Measurements from ENCODE around the gene C4orf36.
A peak's percentile ranks its signal among the peaks of the same experiment; 100 is the strongest.
"Not testable (repeated sequence)": the region's sequence is repeated elsewhere in the genome, so short reads cannot be mapped to it uniquely, and the experiment has no call there.

C4orf36 gene

DNA sequence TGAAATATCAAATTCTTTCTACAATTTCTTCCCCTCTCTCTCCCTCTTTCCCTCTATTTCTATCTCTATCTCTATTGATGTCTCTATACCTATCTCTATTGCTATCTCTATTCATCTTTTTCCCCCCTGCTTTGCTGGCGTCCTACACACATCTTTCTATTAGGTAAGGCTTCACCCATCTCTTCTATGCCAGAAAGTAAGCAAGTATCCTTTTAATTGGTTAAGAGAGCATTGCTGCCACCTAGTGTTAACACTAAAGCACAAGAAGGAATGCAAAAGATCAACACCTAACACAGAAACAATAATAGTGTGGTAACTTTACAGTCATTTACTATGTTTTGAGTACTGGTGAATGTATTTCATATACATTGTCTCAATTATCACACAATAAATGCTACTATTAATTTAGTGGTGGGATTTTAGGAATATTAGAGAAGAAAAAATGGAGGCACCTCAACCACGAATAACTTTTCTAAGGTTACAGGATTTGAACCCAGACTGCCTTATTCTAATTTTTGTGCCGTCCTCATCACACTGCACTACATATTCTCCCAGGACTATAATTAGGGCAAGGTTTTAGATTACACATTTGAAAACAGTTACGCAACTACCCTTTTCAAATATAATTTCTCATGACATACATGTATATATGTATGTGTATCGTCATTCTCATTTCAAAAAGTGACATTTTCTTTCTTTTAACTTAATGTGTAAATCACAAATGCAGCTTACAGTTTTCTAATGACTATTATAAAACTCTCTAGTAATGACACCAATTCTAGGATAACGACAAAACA is 3.7 kb upstream of the C4orf36 start:
- Mint-ChIP-seq H3K4me3 (no peak overlapping the region), H3K27ac (no peak overlapping the region)

DNA sequence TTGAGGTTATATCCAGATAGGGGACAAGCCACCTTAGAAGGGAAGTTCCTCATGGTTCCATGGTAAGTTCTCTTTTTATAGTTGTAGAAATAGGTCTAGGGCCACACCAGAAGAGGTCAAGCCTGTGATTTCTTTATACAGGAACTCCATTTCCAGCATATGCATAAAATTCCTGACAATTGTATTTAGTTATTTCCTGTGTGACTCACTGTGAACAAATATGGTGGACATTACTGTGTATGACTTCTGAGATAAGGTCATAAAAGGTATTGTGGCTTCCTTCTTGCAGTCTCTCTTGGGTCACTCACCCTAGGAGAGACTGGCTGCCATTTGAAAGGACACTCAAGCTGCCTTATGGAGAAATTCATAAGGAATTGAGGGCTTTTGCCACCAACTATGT is 2.2 kb upstream of the C4orf36 start:
- Mint-ChIP-seq H3K4me3 (no peak overlapping the region), H3K4me1 (ENCODE audit: low read depth) (peaks cover 11% of the 10 kb centered on the region), H3K27ac (no peak overlapping the region), H3K9me3 (no peaks in the 10 kb centered on the region), H3K36me3 (ENCODE audit: low read depth) (no peaks in the 10 kb centered on the region), H3K27me3 (ENCODE audit: low read depth) (peaks cover 30% of the 10 kb centered on the region)

More for the DNA sequence above, 3.7 kb upstream of the C4orf36 start:
- H3K9me3 Mint-ChIP-seq: no peaks in the 10 kb centered on the region
- peaks cover 11% of the 10 kb centered on the region for H3K4me1 Mint-ChIP-seq (ENCODE audit: low read depth)
- peaks cover 19% of the 10 kb centered on the region for H3K27me3 Mint-ChIP-seq (ENCODE audit: low read depth)
- no peaks in the 10 kb centered on the region for H3K36me3 Mint-ChIP-seq (ENCODE audit: low read depth)

DNA sequence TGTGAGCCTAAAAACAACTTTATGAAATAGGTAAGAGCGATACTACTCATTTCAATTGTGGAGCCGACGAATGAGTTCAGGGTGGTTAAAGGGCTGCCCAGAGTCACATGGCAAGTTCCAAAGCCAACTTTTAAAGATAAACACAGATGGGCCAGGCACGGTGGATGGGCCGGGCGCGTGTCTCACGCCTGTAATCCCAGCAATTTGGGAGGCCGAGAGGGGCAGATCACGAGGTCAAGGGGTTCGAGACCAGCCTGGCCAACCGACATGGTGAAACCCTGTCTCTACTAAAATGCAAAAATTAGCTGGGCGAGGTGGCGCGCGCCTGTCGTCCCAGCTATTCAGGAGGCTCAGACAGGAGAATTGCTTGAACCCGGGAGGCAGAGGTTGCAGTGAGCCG is 914 bp upstream of the C4orf36 start:
- Mint-ChIP-seq H3K4me3 (peak overlapping the region; percentile 35), H3K27me3 (ENCODE audit: low read depth) (peaks cover 34% of the 10 kb centered on the region), H3K9me3 (no peaks in the 10 kb centered on the region), H3K4me1 (ENCODE audit: low read depth) (peaks cover 11% of the 10 kb centered on the region), H3K36me3 (ENCODE audit: low read depth) (no peaks in the 10 kb centered on the region), H3K27ac (no peak overlapping the region)

DNA sequence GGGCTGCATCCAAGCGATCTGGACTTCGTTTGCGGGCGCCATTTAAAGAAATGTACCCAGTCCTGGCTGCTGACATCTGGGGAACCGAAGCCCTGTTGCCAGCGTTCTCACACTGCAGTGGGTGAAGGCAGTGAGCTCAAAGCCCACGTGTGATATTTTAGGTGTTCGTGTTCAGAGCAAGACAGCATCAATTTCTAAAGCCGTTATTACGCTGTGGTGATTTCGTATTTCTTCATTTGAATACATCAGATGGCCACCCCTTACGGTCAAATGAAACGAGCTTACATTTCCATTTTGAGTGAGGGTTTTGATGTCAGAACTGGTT is 376 bp upstream of the C4orf36 start:
- H3K27me3 Mint-ChIP-seq (ENCODE audit: low read depth): peaks cover 39% of the 10 kb centered on the region
- peaks cover 11% of the 10 kb centered on the region for H3K4me1 Mint-ChIP-seq (ENCODE audit: low read depth)
- H3K4me3 Mint-ChIP-seq: peak overlapping the region; percentile 59
- no peaks in the 10 kb centered on the region for H3K36me3 Mint-ChIP-seq (ENCODE audit: low read depth)
- no peaks in the 10 kb centered on the region for H3K9me3 Mint-ChIP-seq
- no peak overlapping the region for H3K27ac Mint-ChIP-seq

DNA sequence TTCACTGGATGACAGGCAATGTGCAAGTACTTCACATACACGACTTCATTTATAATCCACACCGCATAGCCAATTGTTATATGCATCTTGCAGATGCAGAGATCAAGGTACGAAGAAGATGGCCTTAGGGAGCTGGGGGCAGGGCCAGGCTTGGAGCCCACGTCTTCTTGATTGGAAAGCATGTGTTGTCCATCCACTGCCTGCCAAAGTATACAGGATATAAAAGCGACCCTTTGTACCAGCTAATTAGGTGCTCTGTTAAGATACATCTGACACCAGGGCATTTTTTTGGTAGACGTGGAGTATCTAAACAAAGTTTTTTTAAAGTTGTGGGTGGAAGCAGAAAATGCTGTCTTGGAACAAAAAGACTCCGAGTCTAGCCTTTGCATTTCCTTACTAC is 1.4 kb downstream of the C4orf36 start:
- Mint-ChIP-seq H3K27ac (no peak overlapping the region), H3K4me3 (no peak overlapping the region), H3K4me1 (ENCODE audit: low read depth) (peaks cover 11% of the 10 kb centered on the region), H3K9me3 (no peaks in the 10 kb centered on the region), H3K36me3 (ENCODE audit: low read depth) (no peaks in the 10 kb centered on the region), H3K27me3 (ENCODE audit: low read depth) (peaks cover 42% of the 10 kb centered on the region)

DNA sequence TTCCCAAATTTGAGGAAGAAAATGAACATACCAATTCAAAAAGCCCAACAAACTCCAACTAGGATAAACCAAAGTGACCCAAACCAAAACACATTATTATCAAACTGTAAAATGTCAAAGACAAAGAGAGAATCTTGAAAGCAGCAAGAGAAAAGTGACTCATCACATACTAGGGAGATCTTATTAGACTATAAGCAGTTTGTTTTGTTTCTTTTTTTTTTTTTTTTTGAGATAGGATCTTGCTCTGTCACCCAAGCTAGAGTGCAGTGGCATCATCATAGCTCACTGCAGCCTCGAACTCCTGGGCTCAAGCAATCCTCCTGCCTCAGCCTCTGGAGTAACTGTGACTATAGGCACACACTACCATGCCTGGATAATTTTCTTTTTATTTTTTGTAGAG is 12.6 kb downstream of the C4orf36 start:
- no peaks in the 10 kb centered on the region for H3K4me1 Mint-ChIP-seq (ENCODE audit: low read depth)
- H3K27ac Mint-ChIP-seq: no peak overlapping the region
- H3K36me3 Mint-ChIP-seq (ENCODE audit: low read depth): no peaks in the 10 kb centered on the region
- no peaks in the 10 kb centered on the region for H3K27me3 Mint-ChIP-seq (ENCODE audit: low read depth)
- no peak overlapping the region for H3K4me3 Mint-ChIP-seq
- H3K9me3 Mint-ChIP-seq: peaks cover 12% of the 10 kb centered on the region

DNA sequence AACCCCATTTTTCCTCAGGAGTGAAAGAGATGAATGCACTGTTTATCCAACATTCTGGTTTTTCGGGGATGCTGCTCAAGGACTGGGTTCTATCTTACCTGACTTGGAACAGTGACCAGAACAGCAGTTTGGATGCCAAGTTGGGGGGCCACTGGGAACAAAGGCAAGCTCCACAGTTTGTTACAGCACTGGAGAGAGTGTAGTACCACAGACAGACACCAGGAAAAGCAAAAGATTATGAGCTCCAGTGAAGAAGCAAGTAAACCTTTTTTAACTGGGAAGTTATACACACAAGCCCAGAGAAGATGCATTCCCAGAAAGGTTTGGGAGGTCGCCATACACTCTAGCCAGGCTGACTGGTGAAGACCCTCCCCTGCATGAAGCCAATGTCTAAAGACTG is 13.6 kb downstream of the C4orf36 start:
- H3K9me3 Mint-ChIP-seq: peaks cover 12% of the 10 kb centered on the region
- H3K36me3 Mint-ChIP-seq (ENCODE audit: low read depth): no peaks in the 10 kb centered on the region
- H3K27ac Mint-ChIP-seq: no peak overlapping the region
- H3K4me3 Mint-ChIP-seq: no peak overlapping the region
- no peaks in the 10 kb centered on the region for H3K4me1 Mint-ChIP-seq (ENCODE audit: low read depth)
- no peaks in the 10 kb centered on the region for H3K27me3 Mint-ChIP-seq (ENCODE audit: low read depth)

DNA sequence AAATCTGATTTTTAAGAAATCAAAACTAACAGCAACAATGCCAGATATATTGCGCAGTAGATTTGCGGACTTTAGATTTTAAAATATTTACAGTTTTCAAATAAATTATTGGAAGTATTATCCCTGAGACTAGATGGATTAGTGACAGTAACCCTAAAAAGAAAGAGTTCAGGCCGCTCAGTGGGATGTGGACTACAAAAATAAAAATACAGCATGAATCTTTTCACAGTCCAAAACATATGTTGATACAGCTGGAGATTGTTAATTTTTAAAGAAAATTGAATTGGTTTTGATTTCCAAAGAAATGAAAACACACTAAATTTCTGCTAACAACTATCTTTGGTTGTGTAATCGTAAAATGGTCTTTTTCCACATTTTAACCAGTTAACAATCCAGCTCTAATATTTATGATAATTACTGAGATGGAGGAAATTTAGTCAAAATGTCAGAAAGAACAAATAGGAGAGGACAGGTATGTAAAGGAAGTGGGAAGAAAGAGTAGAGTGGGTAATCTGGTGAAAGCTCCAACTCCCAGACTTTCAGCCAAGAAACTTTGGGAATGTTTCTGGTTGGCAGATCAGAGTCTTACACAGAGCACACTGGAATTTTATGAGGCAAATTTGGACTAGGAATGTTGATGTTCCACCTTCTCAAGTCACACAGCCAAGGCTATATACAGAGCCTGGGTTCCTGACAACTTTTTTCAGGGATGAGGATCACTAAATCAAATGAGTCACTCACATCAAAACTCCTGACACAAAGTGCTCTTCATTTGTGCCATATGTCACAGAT is 15.1 kb downstream of the C4orf36 start:
- Mint-ChIP-seq H3K4me1 (ENCODE audit: low read depth) (no peaks in the 10 kb centered on the region), H3K27ac (no peak overlapping the region), H3K36me3 (ENCODE audit: low read depth) (no peaks in the 10 kb centered on the region), H3K27me3 (ENCODE audit: low read depth) (no peaks in the 10 kb centered on the region), H3K9me3 (peaks cover 12% of the 10 kb centered on the region), H3K4me3 (no peak overlapping the region)

DNA sequence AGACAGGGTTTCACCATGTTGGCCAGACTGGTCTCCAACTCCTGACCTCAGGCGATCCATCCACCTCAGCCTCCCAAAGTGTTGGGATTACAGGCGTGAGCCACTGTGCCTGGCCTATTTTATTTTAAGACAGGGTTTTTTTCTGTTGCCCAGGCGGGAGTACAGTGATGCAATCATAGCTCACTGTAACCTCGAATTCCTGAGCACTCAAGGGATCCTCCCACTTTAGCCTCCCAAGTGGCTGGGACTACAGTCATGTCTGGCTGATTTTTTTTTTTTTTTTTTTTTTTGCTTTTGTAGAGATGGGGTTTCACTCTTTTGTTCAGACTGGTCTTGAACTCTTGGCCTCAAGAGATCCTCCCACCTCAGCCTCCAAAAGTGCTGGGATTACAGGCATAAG is 16.8 kb downstream of the C4orf36 start:
- H3K27me3 Mint-ChIP-seq (ENCODE audit: low read depth); H3K4me3 Mint-ChIP-seq; H3K27ac Mint-ChIP-seq; H3K36me3 Mint-ChIP-seq (ENCODE audit: low read depth); H3K4me1 Mint-ChIP-seq (ENCODE audit: low read depth): not testable (repeated sequence)
- H3K9me3 Mint-ChIP-seq: peaks cover 12% of the 10 kb centered on the region

DNA sequence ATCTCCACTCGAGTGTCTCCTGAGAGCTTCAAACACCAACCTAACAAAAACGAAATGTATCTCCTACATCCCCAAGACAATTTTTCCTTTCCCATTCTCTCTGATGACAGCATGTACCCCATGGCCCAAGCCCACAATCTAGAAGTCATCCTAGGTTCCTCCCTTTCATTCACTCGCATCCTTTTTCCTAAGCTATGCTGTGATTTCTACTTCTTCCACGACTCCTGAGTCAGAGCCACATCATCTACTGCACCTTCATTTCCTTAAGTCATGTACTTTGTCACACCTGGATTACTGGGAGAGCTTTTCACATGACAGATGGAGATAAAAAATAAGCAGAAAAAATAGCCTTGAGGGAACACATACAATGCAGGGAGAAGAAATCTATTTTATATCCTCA is 20.1 kb downstream of the C4orf36 start:
- H3K9me3 Mint-ChIP-seq: no peaks in the 10 kb centered on the region
- no peak overlapping the region for H3K4me3 Mint-ChIP-seq
- no peaks in the 10 kb centered on the region for H3K27me3 Mint-ChIP-seq (ENCODE audit: low read depth)
- no peaks in the 10 kb centered on the region for H3K4me1 Mint-ChIP-seq (ENCODE audit: low read depth)
- H3K27ac Mint-ChIP-seq: no peak overlapping the region
- no peaks in the 10 kb centered on the region for H3K36me3 Mint-ChIP-seq (ENCODE audit: low read depth)

DNA sequence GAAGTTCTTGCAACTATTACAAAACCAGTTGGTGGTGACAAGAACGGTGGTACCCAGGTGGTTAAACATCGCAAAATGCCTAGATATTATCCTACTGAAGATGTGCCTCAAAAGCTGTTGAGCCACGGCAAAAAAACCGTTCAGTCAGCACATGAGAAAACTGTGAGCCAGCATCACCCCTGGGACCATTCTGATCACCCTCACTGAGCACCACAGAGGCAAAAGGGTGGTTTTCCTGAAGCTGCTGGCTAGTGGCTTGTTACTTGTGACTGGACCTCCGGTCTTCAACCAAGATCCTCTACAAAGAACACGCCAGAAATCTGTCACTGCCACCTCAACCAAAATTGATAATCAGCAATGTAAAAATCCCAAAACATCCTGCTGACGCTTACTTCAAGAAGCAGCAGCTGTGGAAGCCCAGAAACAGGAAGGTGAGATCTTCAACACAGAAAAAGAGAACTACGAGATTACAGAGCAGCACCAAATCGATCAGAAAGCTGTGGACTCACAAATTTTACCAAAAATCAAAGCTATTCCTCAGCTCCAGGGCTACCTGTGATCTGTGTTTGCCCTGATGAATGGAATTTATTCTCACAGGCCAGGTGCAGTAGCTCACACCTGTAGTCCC is 21.7 kb downstream of the C4orf36 start:
- no peaks in the 10 kb centered on the region for H3K36me3 Mint-ChIP-seq (ENCODE audit: low read depth)
- H3K9me3 Mint-ChIP-seq: no peaks in the 10 kb centered on the region
- no peak overlapping the region for H3K27ac Mint-ChIP-seq
- no peak overlapping the region for H3K4me3 Mint-ChIP-seq
- no peaks in the 10 kb centered on the region for H3K27me3 Mint-ChIP-seq (ENCODE audit: low read depth)
- H3K4me1 Mint-ChIP-seq (ENCODE audit: low read depth): no peaks in the 10 kb centered on the region

DNA sequence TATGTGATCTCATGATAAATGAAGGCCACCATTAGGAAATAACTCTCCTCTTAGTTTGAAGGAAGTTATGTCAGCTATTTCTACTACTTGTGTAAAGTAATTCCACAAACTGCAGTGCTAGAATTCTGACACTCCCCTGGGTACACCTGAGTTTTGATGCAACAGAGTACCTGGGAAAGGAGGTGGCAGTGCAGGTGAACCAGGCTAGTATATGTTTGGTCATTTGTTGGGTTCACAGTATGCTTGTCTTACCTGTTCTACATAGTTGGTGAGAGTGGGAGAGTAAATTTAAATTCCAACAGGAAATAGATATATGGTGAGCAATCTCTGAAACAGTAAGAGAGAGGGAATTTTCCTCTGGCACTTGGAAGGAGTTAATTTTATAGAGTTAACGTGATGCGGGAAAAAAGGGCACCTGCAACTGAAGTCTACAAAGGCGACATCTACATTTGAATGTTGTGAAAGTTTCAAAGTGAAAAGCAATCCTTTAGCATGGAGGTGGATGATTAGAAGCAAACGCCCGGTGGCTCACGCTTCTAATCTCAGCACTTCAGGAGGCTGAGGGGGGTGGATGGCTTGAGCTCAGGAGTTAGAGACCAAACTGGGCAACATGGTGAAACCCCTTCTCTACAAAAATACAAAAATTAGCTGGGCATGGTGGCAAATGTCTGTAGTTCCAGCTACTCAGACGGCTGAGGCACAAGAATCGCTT is 34.7 kb downstream of the C4orf36 start:
- Mint-ChIP-seq H3K4me1 (ENCODE audit: low read depth) (no peaks in the 10 kb centered on the region), H3K4me3 (no peak overlapping the region), H3K27ac (no peak overlapping the region), H3K9me3 (no peaks in the 10 kb centered on the region), H3K27me3 (ENCODE audit: low read depth) (no peaks in the 10 kb centered on the region), H3K36me3 (ENCODE audit: low read depth) (no peaks in the 10 kb centered on the region)

DNA sequence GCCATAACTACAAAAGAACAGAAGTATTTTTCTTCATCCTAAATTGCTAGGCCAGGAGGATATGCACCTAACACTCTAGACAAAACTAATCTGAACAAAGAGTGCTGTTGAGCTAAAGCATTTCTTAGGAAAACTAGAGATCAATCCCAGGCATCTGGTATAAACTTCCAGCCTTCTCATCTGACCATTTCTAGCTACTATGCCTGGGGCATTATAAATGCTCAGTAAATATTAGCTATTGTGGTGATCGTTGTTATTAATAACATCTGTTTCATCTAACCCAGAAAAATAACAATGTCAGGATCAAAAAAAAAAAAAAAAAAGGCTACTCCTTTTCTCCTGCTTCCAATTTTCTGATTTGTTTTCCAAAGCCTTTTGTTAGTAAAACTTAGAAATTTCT is 35.3 kb downstream of the C4orf36 start:
- Mint-ChIP-seq H3K27me3 (ENCODE audit: low read depth) (no peaks in the 10 kb centered on the region), H3K4me1 (ENCODE audit: low read depth) (no peaks in the 10 kb centered on the region), H3K36me3 (ENCODE audit: low read depth) (no peaks in the 10 kb centered on the region), H3K27ac (no peak overlapping the region), H3K9me3 (no peaks in the 10 kb centered on the region), H3K4me3 (no peak overlapping the region)

DNA sequence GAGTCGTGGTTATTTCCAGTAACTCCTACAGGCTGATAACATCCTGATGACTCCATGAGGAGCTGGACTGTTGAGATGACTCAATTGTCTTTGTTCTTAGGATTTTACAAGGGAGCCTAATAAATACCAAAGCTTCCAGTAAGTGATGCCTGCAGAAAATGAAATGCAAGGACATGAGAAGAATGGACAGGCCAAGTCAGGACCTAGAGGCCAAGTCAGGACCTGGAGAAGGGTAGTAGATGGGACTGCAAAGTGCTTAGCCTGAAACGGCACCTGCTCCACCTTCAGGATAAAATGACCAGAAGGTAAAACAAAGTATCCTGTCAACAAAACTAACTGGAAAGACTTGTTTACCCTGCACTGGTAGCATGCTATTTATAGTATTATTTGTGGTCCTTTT is 36.6 kb downstream of the C4orf36 start:
- Mint-ChIP-seq H3K4me3 (no peak overlapping the region), H3K36me3 (ENCODE audit: low read depth) (no peaks in the 10 kb centered on the region), H3K4me1 (ENCODE audit: low read depth) (no peaks in the 10 kb centered on the region), H3K9me3 (no peaks in the 10 kb centered on the region), H3K27me3 (ENCODE audit: low read depth) (no peaks in the 10 kb centered on the region), H3K27ac (no peak overlapping the region)

Measured in T-helper 1 cell treated with Interleukin-12 subunit alpha and Interleukin-12 subunit beta and Interleukin-4 antibody, amounts not matched to agents 30 μg/mL and 1 μg/mL, for 36 hours (primary cell).